PC-9 (cell line): ENCODE results near the gene STX7. TPM values are rescaled to one million over a fixed set of nuclear protein-coding genes. Genes with fewer than 3 reads are reported as not detected.

Experiments used
- BruUV-seq: library from RNA; stranded (reverse); fragments of 400-500 nt; replicated peaks from 2 replicates; lab custom pipeline; 2021; lab: Mats Ljungman, UMichigan
- CTCF ChIA-PET: fragments of 300-600 bp; sonication (Branson Sonifier 250); formaldehyde crosslinking; loops from one replicate; lab custom pipeline; 2022; ENCODE audit warnings: antibody characterized with exemption; lab: Charles Lee
- POLR2A ChIA-PET: fragments of 300-600 bp; sonication (Branson Sonifier 250); formaldehyde crosslinking; loops from one replicate; lab custom pipeline; 2022; ENCODE audit warnings: antibody characterized with exemption; ENCODE audit not compliant: unreplicated experiment; lab: Charles Lee
- DNase-seq, 2 experiments: peaks; one replicate each; pipeline versions ENCODE4 v3.0.0 to v3.0.0-alpha.2; 2015 to 2022; ENCODE audit warnings: mixed read lengths in 1 of 2
- H2AFZ ChIP-seq: fragments of 200-600 bp; sonication (generic); 2 replicates; pipeline ENCODE4 v1.8.1; 2017; ENCODE audit warnings: antibody characterized with exemption
- H3F3A ChIP-seq: fragments of 200-600 bp; sonication (generic); 2 replicates; pipeline ENCODE4 v1.8.1; 2017; ENCODE audit warnings: antibody characterized with exemption, mild to moderate bottlenecking, low read depth; ENCODE audit not compliant: insufficient read depth
- H3K27ac ChIP-seq: fragments of 200-600 bp; sonication (generic); 2 replicates; pipeline ENCODE4 v1.6.1; 2016; ENCODE audit warnings: mixed run types
- H3K27me3 ChIP-seq: fragments of 200-600 bp; sonication (generic); 2 replicates; pipeline ENCODE4 v1.6.1; 2016; ENCODE audit warnings: low read depth, mixed run types; ENCODE audit not compliant: insufficient read depth
- H3K36me3 ChIP-seq: fragments of 200-600 bp; sonication (generic); 2 replicates; pipeline ENCODE4 v1.6.1; 2016; ENCODE audit warnings: low read depth, mixed run types
- H3K4me1 ChIP-seq: fragments of 200-600 bp; sonication (generic); replicated peaks from 2 replicates; pipeline ENCODE4 v1.6.1; 2016; ENCODE audit warnings: mixed run types; ENCODE audit not compliant: insufficient read depth
- H3K4me2 ChIP-seq: fragments of 200-600 bp; sonication (generic); 2 replicates; pipeline ENCODE4 v1.6.1; 2017; ENCODE audit warnings: mixed run types
- H3K4me3 ChIP-seq: fragments of 200-600 bp; sonication (generic); 2 replicates; pipeline ENCODE4 v1.6.1; 2016; ENCODE audit warnings: mixed run types
- H3K79me2 ChIP-seq: fragments of 200-600 bp; sonication (generic); 2 replicates; pipeline ENCODE4 v1.6.1; 2017; ENCODE audit warnings: low read depth, mixed run types
- H3K9me2 ChIP-seq: fragments of 200-600 bp; sonication (generic); 2 replicates; pipeline ENCODE4 v1.8.1; 2017; ENCODE audit warnings: mild to moderate bottlenecking; ENCODE audit not compliant: insufficient read depth
- H3K9me3 ChIP-seq: fragments of 200-600 bp; sonication (generic); 2 replicates; pipeline ENCODE4 v1.8.1; 2016; ENCODE audit warnings: low read depth; ENCODE audit not compliant: insufficient read depth
- H4K20me1 ChIP-seq: fragments of 200-600 bp; sonication (generic); 2 replicates; pipeline ENCODE4 v1.8.1; 2017; ENCODE audit not compliant: insufficient read depth
- CTCF ChIP-seq: fragments of 200-600 bp; sonication (generic); conservative IDR thresholded peaks from 2 replicates; pipeline ENCODE4 v1.6.1; 2017; ENCODE audit warnings: mixed run types, antibody characterized with exemption, mild to moderate bottlenecking, moderate library complexity
- EZH2 ChIP-seq: fragments of 200-600 bp; sonication (generic); IDR thresholded peaks from 2 replicates; pipeline ENCODE4 v1.8.0; 2017; ENCODE audit warnings: antibody characterized with exemption, low read depth
- intact Hi-C: fragments of 100-400 bp; cut with micrococcal nuclease; formaldehyde crosslinking; loops from one replicate; pipeline ENCODE4 v1.10.0; 2022; ENCODE audit not compliant: unreplicated experiment
- total RNA-seq: library from RNA; stranded (reverse); gene quantifications from 2 replicates; pipeline ENCODE4 v1.2.3, GENCODE V29; 2021

The STX7 gene
- total RNA-seq, 1 experiment from 2014 or later, result 40.7 TPM

- peaks cover 17% of the 10 kb centered on the region for H3F3A ChIP-seq
- no peaks in the 10 kb centered on the region for H4K20me1 ChIP-seq
- H3K4me1 ChIP-seq, result peaks cover 28% of the 10 kb centered on the region
- TF ChIP-seq CTCF, result no peak
- no peak for TF ChIP-seq EZH2
- H3K27ac ChIP-seq, result no peak overlapping the region
- H2AFZ ChIP-seq, result no peak overlapping the region
- H3K79me2 ChIP-seq, result no peaks in the 10 kb centered on the region
- intact Hi-C loops, result no loop called here
- BruUV-seq, result no TSS peak
- POLR2A ChIA-PET, result no interaction called here
- no peak for DNase-seq
- no peaks in the 10 kb centered on the region for H3K9me2 ChIP-seq
- no peaks in the 10 kb centered on the region; the same call in 1 of the 2 replicates for H3K9me3 ChIP-seq
- H3K4me3 ChIP-seq, result no peak overlapping the region
- CTCF ChIA-PET, result interaction anchor here (0.7 kb wide), 1 partner anchor 18 kb away, joined by 3 read pairs; no protein-coding TSS in a partner anchor
- H3K4me2 ChIP-seq, result no peak overlapping the region
- peaks cover 44% of the 10 kb centered on the region for H3K36me3 ChIP-seq
- no peaks in the 10 kb centered on the region for H3K27me3 ChIP-seq
Observed at GRCh38 chr6:132466952-132467351, 46.0 kb downstream of the STX7 start.

- Histone ChIP-seq H3K4me1 (peaks cover 28% of the 10 kb centered on the region), H3F3A (peaks cover 17% of the 10 kb centered on the region), H4K20me1 (no peaks in the 10 kb centered on the region), H3K4me3 (no peak overlapping the region), H3K36me3 (peaks cover 50% of the 10 kb centered on the region), H3K27me3 (no peaks in the 10 kb centered on the region), H3K27ac (peak overlapping the region; percentile 75), H2AFZ (no peak overlapping the region), H3K9me3 (no peaks in the 10 kb centered on the region; the same call in 1 of the 2 replicates), H3K4me2 (peak overlapping the region; percentile 60; the same call in 1 of the 2 replicates), H3K9me2 (no peaks in the 10 kb centered on the region), H3K79me2 (no peaks in the 10 kb centered on the region)
- BruUV-seq, result no TSS peak
- DNase-seq, result no peak
- CTCF ChIA-PET, result no interaction called here
- POLR2A ChIA-PET, result interaction anchor here (0.6 kb wide), 1 partner anchor 15 kb away, joined by 10 read pairs; no protein-coding TSS in a partner anchor
- intact Hi-C loops, result no loop called here
- TF ChIP-seq CTCF (no peak), EZH2 (no peak)
Observed at GRCh38 chr6:132465530-132466485, 47.1 kb downstream of the STX7 start.

GRCh38 chr6:132464538-132465256, 48.2 kb downstream of the STX7 start:
- DNase-seq, result peak; percentile 31 to 82
- H3K79me2 ChIP-seq, result no peaks in the 10 kb centered on the region
- H3K4me1 ChIP-seq, result peaks cover 28% of the 10 kb centered on the region
- no peak for TF ChIP-seq EZH2
- TF ChIP-seq CTCF, result no peak
- H3K4me3 ChIP-seq, result no peak overlapping the region
- intact Hi-C loops, result no loop called here
- POLR2A ChIA-PET, result interaction anchor here (0.6 kb wide), 2 partner anchors 16 to 133 kb away, joined by 6 to 10 read pairs; no protein-coding TSS in a partner anchor
- H3F3A ChIP-seq, result peaks cover 17% of the 10 kb centered on the region
- H3K36me3 ChIP-seq, result peaks cover 61% of the 10 kb centered on the region
- no peaks in the 10 kb centered on the region for H3K9me2 ChIP-seq
- no peaks in the 10 kb centered on the region for H4K20me1 ChIP-seq
- no peaks in the 10 kb centered on the region for H3K27me3 ChIP-seq
- H2AFZ ChIP-seq, result 0 out of 2 replicates have a peak overlapping the region, but pooled peaks have one; percentile 18
- peak overlapping the region; percentile 75 for H3K27ac ChIP-seq
- CTCF ChIA-PET, result no interaction called here
- H3K4me2 ChIP-seq, result peak overlapping the region; percentile 60
- no peaks in the 10 kb centered on the region; the same call in 1 of the 2 replicates for H3K9me3 ChIP-seq
- no TSS peak for BruUV-seq
